H9 (cell line): ENCODE results near the gene RNF40. TPM values are rescaled to one million over a fixed set of nuclear protein-coding genes. Genes with fewer than 3 reads are reported as not detected.

Experiments used
- DNase-seq: peaks from one replicate; pipeline ENCODE4 v3.0.0-alpha.2; 2017
- H2AFZ ChIP-seq: one replicate; pipeline ENCODE4 v1.6.1; 2013; ENCODE audit warnings: mild to moderate bottlenecking, low read length, control low read depth, moderate library complexity
- H2AK5ac ChIP-seq: 2 replicates; pipeline ENCODE4 v1.6.1; 2013; ENCODE audit warnings: low read length, control low read depth, mixed read lengths; ENCODE audit not compliant: insufficient read length
- H2BK120ac ChIP-seq: one replicate; pipeline ENCODE4 v1.6.1; 2013; ENCODE audit warnings: low read depth, mild to moderate bottlenecking, low read length, control low read depth, inconsistent platforms; ENCODE audit not compliant: poor library complexity, severe bottlenecking
- H2BK12ac ChIP-seq: 2 replicates; pipeline ENCODE4 v1.6.1; 2013; ENCODE audit warnings: low read length, control low read depth, mixed read lengths, low read depth; ENCODE audit not compliant: insufficient read length
- H2BK15ac ChIP-seq: 2 replicates; pipeline ENCODE4 v1.6.1; 2013; ENCODE audit warnings: low read depth, low read length, control low read depth
- H2BK20ac ChIP-seq: one replicate; pipeline ENCODE4 v1.6.1; 2013; ENCODE audit warnings: low read depth, mild to moderate bottlenecking, low read length, control low read depth, inconsistent platforms; ENCODE audit not compliant: poor library complexity, severe bottlenecking
- H2BK5ac ChIP-seq: 2 replicates; pipeline ENCODE4 v1.6.1; 2013; ENCODE audit warnings: low read length, control low read depth, mixed read lengths; ENCODE audit not compliant: insufficient read length
- H3K14ac ChIP-seq: 2 replicates; pipeline ENCODE4 v1.6.1; 2013; ENCODE audit warnings: low read length, control low read depth; ENCODE audit not compliant: insufficient read depth
- H3K18ac ChIP-seq: 2 replicates; pipeline ENCODE4 v1.6.1; 2013; ENCODE audit warnings: low read depth, mild to moderate bottlenecking, mixed read lengths, low read length, control low read depth; ENCODE audit not compliant: insufficient read length
- H3K23ac ChIP-seq: 2 replicates; pipeline ENCODE4 v1.6.1; 2013; ENCODE audit warnings: low read length, control low read depth, mixed read lengths, low read depth; ENCODE audit not compliant: insufficient read length
- H3K23me2 ChIP-seq: 2 replicates; pipeline ENCODE4 v1.6.1; 2013; ENCODE audit warnings: low read depth, mild to moderate bottlenecking, mixed read lengths, low read length, control low read depth; ENCODE audit not compliant: insufficient read length, poor library complexity, severe bottlenecking
- H3K27ac ChIP-seq: 2 replicates; pipeline ENCODE4 v1.5.1; 2013; ENCODE audit warnings: low read length, control low read depth, mixed read lengths, low read depth; ENCODE audit not compliant: insufficient read length
- H3K27me3 ChIP-seq: 2 replicates; pipeline ENCODE4 v1.6.1; 2013; ENCODE audit warnings: low read length, control low read depth, inconsistent platforms; ENCODE audit not compliant: insufficient read depth
- H3K4ac ChIP-seq: 2 replicates; pipeline ENCODE4 v1.6.1; 2013; ENCODE audit warnings: low read depth, mild to moderate bottlenecking, control low read depth, inconsistent platforms, low read length, moderate library complexity
- H3K4me1 ChIP-seq: 2 replicates; pipeline ENCODE4 v1.6.1; 2013; ENCODE audit warnings: low read length, control low read depth, inconsistent platforms; ENCODE audit not compliant: insufficient read depth
- H3K4me2 ChIP-seq: 2 replicates; pipeline ENCODE4 v1.6.1; 2013; ENCODE audit warnings: low read length, control low read depth, mixed read lengths; ENCODE audit not compliant: insufficient read length, insufficient read depth
- H3K56ac ChIP-seq: 2 replicates; pipeline ENCODE4 v1.6.1; 2013; ENCODE audit warnings: low read depth, mild to moderate bottlenecking, mixed read lengths, low read length, control low read depth; ENCODE audit not compliant: insufficient read length
- H3K79me1 ChIP-seq: 2 replicates; pipeline ENCODE4 v1.6.1; 2013; ENCODE audit warnings: low read depth, mild to moderate bottlenecking, moderate library complexity, low read length, control low read depth, inconsistent platforms; ENCODE audit not compliant: insufficient read depth, poor library complexity, severe bottlenecking
- H3K79me2 ChIP-seq: 2 replicates; pipeline ENCODE4 v1.6.1; 2013; ENCODE audit warnings: low read length, control low read depth, inconsistent platforms; ENCODE audit not compliant: insufficient read depth
- H3K9ac ChIP-seq: 2 replicates; pipeline ENCODE4 v1.6.1; 2013; ENCODE audit warnings: low read length, control low read depth, mixed read lengths; ENCODE audit not compliant: insufficient read length; ENCODE audit errors: extremely low read depth
- H3K9me3 ChIP-seq: one replicate; pipeline ENCODE4 v1.6.1; 2013; ENCODE audit warnings: low read depth, low read length, inconsistent platforms; ENCODE audit not compliant: control insufficient read depth
- H3T11ph ChIP-seq: one replicate; pipeline ENCODE4 v1.6.1; 2013; ENCODE audit warnings: mild to moderate bottlenecking, low read length, control low read depth, inconsistent platforms
- H4K20me1 ChIP-seq: one replicate; pipeline ENCODE4 v1.6.1; 2013; ENCODE audit not compliant: control insufficient read depth, insufficient read length, insufficient read depth
- H4K5ac ChIP-seq: 2 replicates; pipeline ENCODE4 v1.6.1; 2013; ENCODE audit warnings: low read depth, mild to moderate bottlenecking, mixed read lengths, low read length, control low read depth; ENCODE audit not compliant: insufficient read length
- H4K8ac ChIP-seq: replicated peaks from 2 replicates; pipeline ENCODE4 v1.6.1; 2013; ENCODE audit warnings: low read length, control low read depth, mixed read lengths, low read depth; ENCODE audit not compliant: insufficient read length
- H4K91ac ChIP-seq: 2 replicates; pipeline ENCODE4 v1.6.1; 2013; ENCODE audit warnings: low read depth, mild to moderate bottlenecking, moderate library complexity, mixed read lengths, low read length, control low read depth; ENCODE audit not compliant: insufficient read length
- H3K27ac Mint-ChIP-seq, 3 experiments: 2 replicates in 2 of 3; 3 replicates in 1 of 3; pipeline ENCODE4 v1.8.0; 2020 to 2021; ENCODE audit warnings: mixed read lengths in 3 of 3, mild to moderate bottlenecking in 1 of 3, moderate library complexity in 1 of 3
- H3K27me3 Mint-ChIP-seq: 2 replicates; pipeline ENCODE4 v1.8.0; 2021; ENCODE audit warnings: low read depth, mild to moderate bottlenecking, moderate library complexity, mixed read lengths
- H3K36me3 Mint-ChIP-seq, 3 experiments: 2 replicates in 2 of 3; 3 replicates in 1 of 3; pipeline ENCODE4 v1.8.0; 2020 to 2021; ENCODE audit warnings: low read depth in 3 of 3, mixed read lengths in 3 of 3; ENCODE audit not compliant: insufficient read depth in 1 of 3
- H3K4me1 Mint-ChIP-seq, 2 experiments: 2 replicates each; pipeline ENCODE4 v1.8.0; 2020; ENCODE audit warnings: mixed read lengths in 2 of 2
- H3K4me3 Mint-ChIP-seq, 2 experiments: 2 replicates in 1 of 2; 3 replicates in 1 of 2; pipeline ENCODE4 v1.8.0; 2020 to 2021; ENCODE audit warnings: mild to moderate bottlenecking in 2 of 2, mixed read lengths in 2 of 2, moderate library complexity in 1 of 2
- H3K9me3 Mint-ChIP-seq, 2 experiments: 2 replicates in 1 of 2; 3 replicates in 1 of 2; pipeline ENCODE4 v1.8.0; 2020; ENCODE audit warnings: mild to moderate bottlenecking in 2 of 2, mixed read lengths in 2 of 2, moderate library complexity in 1 of 2
- CTCF ChIP-seq: fragments of 200-600 bp; sonication (generic); conservative IDR thresholded peaks from 3 replicates; pipeline ENCODE4 v1.8.0; 2021; ENCODE audit warnings: antibody characterized with exemption, mild to moderate bottlenecking
- WGBS: extraction: QIAGEN DNeasy Blood & Tissue Kit; methylation state at CpG from one replicate; pipeline ENCODE4 v1.1.7; 2013; ENCODE audit warnings: missing lambda C conversion rate, low lambda C conversion rate, mixed read lengths; ENCODE audit not compliant: insufficient read length; ENCODE audit errors: extremely low coverage; 5-methylcytosine and 5-hydroxymethylcytosine counted together
- total RNA-seq: library from RNA; stranded (reverse); gene quantifications from 2 replicates; pipeline ENCODE4 v1.2.1, GENCODE V29; 2021

Gene RNF40
- total RNA-seq, 1 experiment from 2014 or later: 103 TPM

GRCh38 chr16:30780549-30780948 is 18.4 kb downstream of the RNF40 start:
- Histone ChIP-seq H2BK12ac (no peak overlapping the region), H2BK5ac (no peak overlapping the region), H3K14ac (no peak overlapping the region), H4K20me1 (peaks cover 3% of the 10 kb centered on the region), H3K4me2 (no peak overlapping the region), H3K79me1 (peaks cover 4% of the 10 kb centered on the region), H3K27me3 (no peaks in the 10 kb centered on the region), H3K23me2 (peaks cover 4% of the 10 kb centered on the region), H3K18ac (no peak overlapping the region), H2BK20ac (no peak overlapping the region), H3K9ac (no peak overlapping the region), H2AFZ (no peak overlapping the region), H2BK120ac (no peak overlapping the region), H2BK15ac (no peak overlapping the region), H3K9me3 (no peaks in the 10 kb centered on the region), H3K4me1 (no peaks in the 10 kb centered on the region), H4K8ac (no peak overlapping the region), H3K27ac (no peak overlapping the region), H2AK5ac (no peak overlapping the region), H3K4ac (no peak overlapping the region), H3K23ac (no peak overlapping the region), H3K79me2 (peaks cover 3% of the 10 kb centered on the region; the same call in 1 of the 2 replicates), H4K91ac (no peak overlapping the region), H3K56ac (no peak overlapping the region), H4K5ac (no peak overlapping the region), H3T11ph (no peak overlapping the region)
- H3K27ac Mint-ChIP-seq: peak overlapping the region in 1 of 3 experiments; percentile 4; a peak in 2 of 7 replicates
- TF ChIP-seq CTCF: no peak
- peaks cover 3% of the 10 kb centered on the region; the same call in 1 of the 2 replicates for H3K27me3 Mint-ChIP-seq
- H3K4me3 Mint-ChIP-seq: no peak overlapping the region
- H3K4me1 Mint-ChIP-seq: peaks cover 18 to 29% of the 10 kb centered on the region in 2 experiments
- DNase-seq: no peak
- no peaks in the 10 kb centered on the region for H3K9me3 Mint-ChIP-seq
- peaks cover 14 to 36% (median 26%) of the 10 kb centered on the region in 3 experiments; a peak in 6 of 7 replicates for H3K36me3 Mint-ChIP-seq
- WGBS: no CpG with 5 or more reads among the region's 4 CpGs
